KOPT-K1 (cell line): Measurements from ENCODE around the gene KCND1.
"Not testable (repeated sequence)": the region's sequence is repeated elsewhere in the genome, so short reads cannot be mapped to it uniquely, and the experiment has no call there.

Source experiments
- H3K27ac ChIP-seq: fragments of 200-600 bp; sonication (generic); 2 replicates; pipeline ENCODE4 v1.5.1; 2016; ENCODE audit warnings: antibody characterized with exemption, mild to moderate bottlenecking, low read depth, low read length; ENCODE audit not compliant: poor library complexity, severe bottlenecking
- H3K36me3 ChIP-seq: fragments of 200-600 bp; sonication (generic); 2 replicates; pipeline ENCODE4 v1.5.1; 2017; ENCODE audit warnings: antibody characterized with exemption, mild to moderate bottlenecking, low read length, moderate library complexity; ENCODE audit not compliant: insufficient read depth
- H3K9me3 ChIP-seq: fragments of 200-600 bp; sonication (generic); 2 replicates; pipeline ENCODE4 v1.5.1; 2017; ENCODE audit warnings: antibody characterized with exemption, low read length, mild to moderate bottlenecking; ENCODE audit not compliant: insufficient read depth, poor library complexity, severe bottlenecking

KCND1 gene

DNA sequence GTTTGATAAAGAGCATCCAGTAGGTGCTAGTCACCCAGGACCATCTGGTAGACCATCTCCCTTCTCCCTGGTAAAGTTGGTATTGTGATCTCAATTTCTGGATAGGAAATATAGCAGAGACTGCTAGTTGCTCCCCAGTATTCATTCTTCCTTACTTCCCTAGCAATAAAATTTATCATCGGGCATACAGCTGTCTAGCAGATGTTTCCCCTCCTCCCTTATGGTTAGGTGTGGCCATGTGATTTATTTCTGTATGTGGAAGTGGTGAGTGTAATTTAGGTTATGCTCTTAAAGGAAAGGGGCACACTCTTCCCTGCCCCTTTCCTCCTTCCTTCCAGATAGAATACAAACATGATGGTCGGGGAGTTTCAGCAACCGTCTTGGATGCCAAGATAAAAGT, 12.3 kb upstream of the KCND1 start:
- Histone ChIP-seq H3K9me3 (no peaks in the 10 kb centered on the region), H3K36me3 (peaks cover 71% of the 10 kb centered on the region), H3K27ac (no peak overlapping the region)

DNA sequence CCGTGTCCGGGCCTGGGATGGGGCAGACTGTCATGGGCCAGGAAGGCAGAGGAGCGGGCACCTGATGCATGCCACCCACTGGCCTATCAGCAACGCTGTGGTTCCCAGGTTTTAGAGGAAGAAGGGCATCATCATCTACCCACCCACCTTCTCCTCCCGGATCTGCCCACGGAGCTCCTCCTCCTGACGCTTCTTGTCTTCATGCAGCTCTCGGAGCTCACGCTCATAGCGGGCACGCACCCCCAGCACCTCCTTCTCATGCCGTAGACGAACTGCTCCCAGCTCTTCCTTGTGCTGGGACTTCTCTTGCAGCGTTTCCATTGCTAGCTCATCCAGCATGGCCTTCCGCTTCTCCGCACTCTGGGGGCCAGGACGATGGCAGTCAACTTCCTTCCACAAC, 11.4 kb upstream of the KCND1 start:
- H3K36me3 ChIP-seq: peaks cover 68% of the 10 kb centered on the region
- no peaks in the 10 kb centered on the region for H3K9me3 ChIP-seq
- no peak overlapping the region for H3K27ac ChIP-seq

DNA sequence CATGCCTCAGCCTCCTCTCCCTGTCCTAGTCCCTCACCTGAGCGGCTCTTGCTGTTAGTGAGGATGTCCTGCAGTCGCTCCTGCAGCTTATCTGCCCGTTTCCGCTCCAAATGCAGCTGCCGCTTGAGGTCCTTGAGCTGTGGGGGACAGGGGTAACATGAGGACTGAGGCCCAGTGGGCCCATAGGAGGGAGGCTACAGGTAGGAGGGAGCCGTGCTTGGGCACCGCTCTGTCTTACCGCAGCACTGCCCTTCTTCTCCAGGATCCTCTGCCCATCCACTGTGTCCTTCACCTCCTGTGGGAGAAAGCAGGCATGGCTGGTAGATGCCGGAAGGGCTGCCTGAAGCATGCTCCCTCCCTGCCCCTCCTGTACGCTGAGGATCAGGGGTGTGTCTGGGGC, 9.5 kb upstream of the KCND1 start:
- Histone ChIP-seq H3K36me3 (peaks cover 80% of the 10 kb centered on the region), H3K9me3 (no peaks in the 10 kb centered on the region), H3K27ac (no peak overlapping the region)

DNA sequence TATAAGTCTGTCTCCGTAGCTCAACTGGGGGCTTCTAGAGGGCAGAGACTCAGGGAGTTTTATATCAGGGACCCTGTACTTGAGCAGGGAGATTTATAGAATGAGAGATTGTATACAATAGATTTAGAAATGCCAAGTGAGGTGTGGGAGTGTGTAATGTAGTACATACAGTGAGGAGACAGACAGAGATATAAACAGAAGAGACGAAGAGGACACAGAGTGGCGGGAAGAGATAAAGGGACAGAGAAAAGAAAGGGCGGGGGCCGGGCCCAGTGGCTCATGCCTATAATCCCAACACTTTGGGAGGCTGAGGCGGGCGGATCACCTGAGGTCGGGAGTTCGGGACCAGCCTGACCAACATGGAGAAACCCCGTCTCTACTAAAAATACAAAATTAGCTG, 8.7 kb upstream of the KCND1 start:
- not testable (repeated sequence) for H3K27ac ChIP-seq, H3K9me3 ChIP-seq
- H3K36me3 ChIP-seq: peaks cover 83% of the 10 kb centered on the region

- no peaks in the 10 kb centered on the region for H3K9me3 ChIP-seq
- peaks cover 77% of the 10 kb centered on the region for H3K36me3 ChIP-seq
Measured at GRCh38 chrX:48978226-48978625, 6.6 kb upstream of the KCND1 start.

GRCh38 chrX:48976086-48976485, 4.4 kb upstream of the KCND1 start:
- Histone ChIP-seq H3K9me3 (no peaks in the 10 kb centered on the region), H3K27ac (no peak overlapping the region), H3K36me3 (peaks cover 56% of the 10 kb centered on the region)

More at GRCh38 chrX:48978226-48978625, 6.6 kb upstream of the KCND1 start:
- no peak overlapping the region for H3K27ac ChIP-seq

GRCh38 chrX:48975541-48975940, 3.9 kb upstream of the KCND1 start:
- peaks cover 51% of the 10 kb centered on the region for H3K36me3 ChIP-seq
- no peaks in the 10 kb centered on the region for H3K9me3 ChIP-seq
- H3K27ac ChIP-seq: no peak overlapping the region

DNA sequence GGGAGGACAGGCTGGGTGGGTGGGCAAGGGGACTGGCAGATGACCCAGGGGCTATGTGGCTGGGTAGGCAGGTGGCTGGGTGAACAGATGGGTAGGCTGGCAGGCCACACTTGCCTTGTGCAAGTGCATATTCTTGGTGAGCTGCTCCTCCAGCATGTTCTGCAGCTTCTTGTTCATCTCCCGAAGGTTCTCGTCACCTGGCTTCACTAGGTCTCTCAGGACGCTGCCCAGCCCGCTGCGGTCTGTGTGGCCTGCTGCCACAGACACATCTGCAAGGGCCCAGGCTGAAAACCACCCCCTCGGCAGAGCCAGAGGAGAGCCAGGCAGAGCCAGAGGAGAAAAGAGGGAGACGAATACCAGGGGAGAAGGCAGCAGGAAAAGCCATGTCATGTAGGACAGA, 3.4 kb upstream of the KCND1 start:
- H3K27ac ChIP-seq: no peak overlapping the region
- no peaks in the 10 kb centered on the region for H3K9me3 ChIP-seq
- H3K36me3 ChIP-seq: peaks cover 47% of the 10 kb centered on the region

DNA sequence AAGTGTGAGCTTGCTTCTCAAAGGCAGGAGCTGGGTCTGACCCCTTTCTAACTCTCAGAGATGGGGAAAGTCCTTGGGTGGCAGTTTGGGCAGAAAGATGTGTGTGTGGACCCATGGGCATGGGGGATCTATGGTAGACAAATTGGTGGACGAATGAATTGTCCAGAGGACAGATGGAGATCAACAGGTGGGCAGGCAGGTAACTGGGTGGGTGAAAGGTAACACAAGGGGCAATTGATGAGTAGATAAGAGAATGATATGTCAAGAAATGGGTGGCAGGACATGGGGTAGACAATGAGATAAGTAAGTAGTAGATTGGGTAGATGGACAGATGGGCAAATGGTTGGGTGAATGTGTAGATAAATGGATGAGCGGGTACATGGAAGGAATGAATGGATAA, 2.9 kb upstream of the KCND1 start:
- Histone ChIP-seq H3K9me3 (no peaks in the 10 kb centered on the region), H3K27ac (no peak overlapping the region), H3K36me3 (peaks cover 42% of the 10 kb centered on the region)

GRCh38 chrX:48974033-48974432, 2.4 kb upstream of the KCND1 start:
- Histone ChIP-seq H3K9me3 (no peaks in the 10 kb centered on the region), H3K27ac (no peak overlapping the region), H3K36me3 (peaks cover 41% of the 10 kb centered on the region)

DNA sequence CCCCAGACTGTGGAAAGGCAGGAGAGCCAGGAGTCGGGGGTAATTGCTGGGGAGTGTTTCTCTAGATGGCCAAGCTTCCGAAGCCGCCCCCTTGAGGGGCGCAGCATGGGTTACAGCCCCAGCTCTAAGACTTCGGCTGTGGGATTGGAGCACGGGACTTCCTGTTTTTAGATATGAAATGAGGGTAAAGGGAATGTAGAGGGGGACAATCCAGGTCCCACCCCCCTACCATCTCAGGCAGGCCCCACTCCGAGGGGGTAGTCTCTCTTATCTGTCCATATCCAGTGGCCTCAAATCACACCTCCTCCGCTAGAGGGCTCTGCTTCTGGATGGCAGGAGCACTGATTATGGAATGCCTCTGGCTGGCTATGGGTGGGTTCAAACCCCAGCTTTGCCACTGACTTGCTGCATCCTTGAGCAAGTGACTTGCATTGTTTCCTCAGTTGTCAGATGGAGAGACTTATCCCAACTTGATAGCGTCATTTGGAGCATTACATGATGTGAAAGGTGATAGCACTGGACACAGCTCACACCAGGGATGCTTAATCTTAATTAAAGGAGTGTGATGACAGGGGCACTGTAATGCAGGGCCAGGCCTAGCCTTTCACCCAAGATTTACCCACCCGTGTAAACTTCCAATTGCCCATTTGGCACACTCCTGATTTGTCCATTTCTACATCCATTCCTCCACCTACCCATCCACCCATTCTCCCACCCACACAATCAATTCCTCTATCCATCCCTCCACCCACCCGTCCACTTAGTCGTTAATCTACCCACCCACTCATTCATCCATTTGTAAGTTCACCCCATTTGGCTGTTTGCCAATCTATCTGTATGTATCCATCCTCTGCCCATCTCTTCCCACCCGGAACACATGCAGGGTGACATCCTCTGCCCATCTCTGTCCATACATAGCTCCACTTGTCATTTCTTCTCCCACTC, 848 bp upstream of the KCND1 start:
- no peak overlapping the region for H3K27ac ChIP-seq
- no peaks in the 10 kb centered on the region for H3K9me3 ChIP-seq
- H3K36me3 ChIP-seq: peaks cover 31% of the 10 kb centered on the region

- Histone ChIP-seq H3K36me3 (peaks cover 3% of the 10 kb centered on the region; the same call in 1 of the 2 replicates), H3K27ac (no peak overlapping the region), H3K9me3 (no peaks in the 10 kb centered on the region)
Measured at GRCh38 chrX:48969471-48969870, 2.2 kb downstream of the KCND1 start.

DNA sequence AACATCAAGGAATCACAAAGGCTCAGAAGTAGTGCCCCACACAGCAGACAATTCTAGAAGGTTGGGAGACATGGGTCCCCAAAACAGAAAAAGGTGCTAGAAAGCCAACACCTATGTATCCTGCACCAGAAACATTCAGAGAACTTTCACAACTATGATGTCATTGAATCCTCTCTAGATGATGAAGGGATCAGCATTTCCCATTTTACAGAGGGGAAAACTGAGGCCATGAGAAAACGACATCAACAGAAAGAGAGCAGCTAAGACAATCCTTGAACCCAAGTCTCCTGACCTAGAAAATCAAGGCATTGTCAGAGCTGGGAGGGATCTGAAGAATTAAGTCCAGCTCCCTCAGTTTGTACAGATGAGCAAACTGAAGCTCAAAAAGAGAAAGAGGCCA, 3.3 kb downstream of the KCND1 start:
- Histone ChIP-seq H3K9me3 (no peaks in the 10 kb centered on the region), H3K27ac (no peak overlapping the region), H3K36me3 (no peaks in the 10 kb centered on the region; the same call in 1 of the 2 replicates)

DNA sequence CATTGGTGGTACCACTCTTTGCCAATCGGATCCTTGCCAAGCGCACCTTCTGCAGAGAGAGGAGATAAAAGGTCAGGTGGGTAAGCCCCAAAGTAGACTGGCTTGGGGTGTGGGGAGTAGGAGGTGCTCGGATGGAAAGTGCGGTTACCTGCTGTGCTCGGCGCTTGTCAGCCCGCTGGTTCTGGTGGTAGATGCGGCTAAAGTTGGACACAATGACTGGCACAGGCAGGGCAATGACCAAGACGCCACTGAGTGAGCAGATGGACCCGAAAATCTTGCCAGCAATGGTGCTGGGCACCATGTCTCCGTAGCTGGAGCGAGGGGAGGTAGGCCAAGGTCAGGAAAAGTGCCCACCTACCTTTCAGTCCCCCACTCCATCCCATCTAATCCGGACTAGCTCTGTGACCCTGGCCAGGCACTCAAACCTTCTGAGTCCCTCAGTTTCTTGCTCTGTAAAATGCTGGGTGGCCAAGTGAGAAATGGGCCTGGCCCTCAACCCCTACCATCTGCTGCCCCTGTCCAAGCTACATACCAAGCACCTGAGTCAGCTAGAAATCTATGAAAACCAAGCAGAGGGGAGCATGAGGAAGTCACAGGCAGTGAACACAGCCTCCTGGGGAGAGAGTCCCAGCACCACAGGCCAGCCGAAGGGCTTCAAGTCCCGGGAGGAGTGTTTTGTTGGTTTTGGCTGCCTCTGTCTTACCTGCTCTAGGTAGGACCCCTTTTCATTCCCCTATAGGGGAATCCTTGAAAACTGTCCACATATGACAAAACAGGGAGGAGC, 4.7 kb downstream of the KCND1 start:
- no peak overlapping the region for H3K27ac ChIP-seq
- H3K36me3 ChIP-seq: no peaks in the 10 kb centered on the region; the same call in 1 of the 2 replicates
- H3K9me3 ChIP-seq: no peaks in the 10 kb centered on the region

DNA sequence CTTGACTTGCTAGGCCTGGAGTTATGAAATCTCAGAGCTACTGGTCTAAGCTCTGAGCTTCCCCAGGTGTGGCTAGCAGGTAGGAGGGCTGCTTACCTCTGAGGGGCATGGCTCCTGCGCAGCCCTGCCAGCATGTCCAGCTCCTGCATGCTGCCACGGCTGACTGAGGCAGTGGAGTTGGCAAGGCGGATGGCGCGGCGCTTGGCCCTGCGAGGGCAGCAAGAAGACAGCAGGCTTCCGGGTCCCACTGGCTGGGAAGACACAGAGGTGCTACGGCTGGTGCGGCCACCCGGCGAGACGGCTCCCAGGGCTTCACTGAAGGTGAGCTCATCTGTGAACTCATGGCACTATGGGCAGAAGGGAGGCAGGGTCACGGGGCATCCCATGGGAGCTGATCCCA, 5.7 kb downstream of the KCND1 start:
- H3K36me3 ChIP-seq: no peaks in the 10 kb centered on the region; the same call in 1 of the 2 replicates
- H3K9me3 ChIP-seq: no peaks in the 10 kb centered on the region
- no peak overlapping the region for H3K27ac ChIP-seq
